Measurements from ENCODE around the gene ENOX2. TPM values are rescaled to one million over a fixed set of nuclear protein-coding genes. Genes with fewer than 3 reads are reported as not detected.
A peak's percentile ranks its signal among the peaks of the same experiment; 100 is the strongest.

ENOX2 gene
- total RNA-seq, 1 experiment from 2014 or later = 15.0 TPM

GRCh38 chrX:130772105-130772775 lies 130.8 kb downstream of the ENOX2 start:
- Histone ChIP-seq H3K9me3 (replicated peaks) (no peaks in the 10 kb centered on the region), H3K27ac (no peak overlapping the region), H3K36me3 (no peaks in the 10 kb centered on the region), H3K4me1 (peaks cover 4% of the 10 kb centered on the region; the same call in 1 of the 2 replicates), H3K27me3 (no peaks in the 10 kb centered on the region), H3K4me3 (no peak overlapping the region)
- DNase-seq = peak in 1 of 2 experiments; percentile 17

DNA sequence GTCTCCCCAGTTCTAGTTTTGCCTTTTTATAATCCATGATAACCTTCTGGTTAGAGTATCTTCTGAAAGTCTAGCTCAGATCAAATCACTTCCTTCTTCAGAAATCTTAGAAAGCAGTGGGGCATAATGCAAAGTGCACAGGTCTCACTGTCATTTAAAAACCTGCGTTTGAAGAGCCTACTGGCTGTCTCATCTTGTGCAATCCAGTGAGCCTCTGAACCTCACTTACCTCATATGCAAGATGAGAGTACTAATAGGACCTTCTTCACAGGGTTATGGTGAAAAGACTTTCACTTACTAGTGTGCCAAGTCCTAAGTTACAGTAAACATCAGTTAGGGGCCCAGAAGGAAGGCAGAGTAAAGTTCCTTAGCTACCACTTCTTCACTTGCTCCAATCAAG lies 131.4 kb downstream of the ENOX2 start:
- DNase-seq = no peak
- H3K4me1 ChIP-seq = peaks cover 4% of the 10 kb centered on the region; the same call in 1 of the 2 replicates

DNA sequence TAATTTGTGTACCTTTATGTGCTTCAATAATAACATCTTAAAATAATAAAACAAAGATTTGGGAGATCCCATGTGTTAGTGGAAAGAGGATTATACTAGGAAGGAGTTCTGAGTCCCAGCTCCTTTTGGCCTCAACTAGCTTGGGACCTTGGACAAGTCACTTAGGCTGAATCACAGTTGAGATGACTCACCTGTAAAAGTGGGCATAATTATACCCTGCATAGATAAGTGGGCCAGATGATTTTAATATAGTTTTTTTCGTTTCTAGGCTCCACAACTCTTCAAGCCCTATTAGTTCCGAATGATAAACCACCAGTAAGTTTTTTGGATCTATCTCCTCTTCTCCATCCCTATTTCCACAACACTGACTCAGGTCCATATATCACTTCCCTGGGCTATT lies 131.8 kb downstream of the ENOX2 start:
- Histone ChIP-seq H3K4me3 (no peak overlapping the region), H3K27ac (no peak overlapping the region), H3K4me1 (peaks cover 4% of the 10 kb centered on the region; the same call in 1 of the 2 replicates), H3K27me3 (no peaks in the 10 kb centered on the region), H3K9me3 (replicated peaks) (no peaks in the 10 kb centered on the region), H3K36me3 (no peaks in the 10 kb centered on the region)
- DNase-seq = no peak

More for the DNA sequence above, 131.4 kb downstream of the ENOX2 start:
- no peaks in the 10 kb centered on the region for H3K27me3 ChIP-seq
- no peaks in the 10 kb centered on the region for H3K9me3 ChIP-seq (replicated peaks)
- no peaks in the 10 kb centered on the region for H3K36me3 ChIP-seq
- no peak overlapping the region for H3K4me3 ChIP-seq
- H3K27ac ChIP-seq = no peak overlapping the region

- Histone ChIP-seq H3K4me3 (no peak overlapping the region), H3K36me3 (no peaks in the 10 kb centered on the region), H3K9me3 (replicated peaks) (no peaks in the 10 kb centered on the region), H3K27me3 (no peaks in the 10 kb centered on the region), H3K27ac (no peak overlapping the region), H3K4me1 (peaks cover 4% of the 10 kb centered on the region; the same call in 1 of the 2 replicates)
- no peak for DNase-seq
Measured at GRCh38 chrX:130770615-130771014, 132.4 kb downstream of the ENOX2 start.

- no peak overlapping the region for H3K27ac ChIP-seq
- DNase-seq = peak in 1 of 2 experiments; percentile 15
- no peaks in the 10 kb centered on the region for H3K9me3 ChIP-seq (replicated peaks)
- H3K36me3 ChIP-seq = no peaks in the 10 kb centered on the region
- no peak overlapping the region for H3K4me3 ChIP-seq
- peaks cover 4% of the 10 kb centered on the region; the same call in 1 of the 2 replicates for H3K4me1 ChIP-seq
- H3K27me3 ChIP-seq = no peaks in the 10 kb centered on the region
Measured at GRCh38 chrX:130769835-130770234, 133.2 kb downstream of the ENOX2 start.

DNA sequence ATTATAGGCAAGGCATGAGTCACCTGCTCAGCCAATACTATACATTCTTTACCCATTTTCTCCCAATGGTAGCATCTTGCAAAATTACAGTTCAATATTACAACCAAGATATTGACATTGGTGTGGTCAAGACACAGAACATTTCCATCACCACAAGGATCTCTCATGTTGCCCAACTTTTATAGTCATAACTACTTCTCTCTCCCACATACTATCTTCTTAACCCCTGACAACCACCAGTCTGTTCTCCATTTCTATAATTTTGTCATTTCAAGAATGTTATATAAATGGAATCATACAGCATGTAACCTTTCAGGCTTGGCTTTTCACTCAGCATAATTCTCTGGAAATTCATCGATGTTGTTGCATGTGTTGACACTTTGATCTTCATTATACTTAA lies 144.9 kb downstream of the ENOX2 start:
- no peak for DNase-seq
- no peaks in the 10 kb centered on the region for H3K9me3 ChIP-seq (replicated peaks)
- H3K4me1 ChIP-seq = no peaks in the 10 kb centered on the region
- no peaks in the 10 kb centered on the region for H3K27me3 ChIP-seq
- H3K27ac ChIP-seq = no peak overlapping the region
- H3K4me3 ChIP-seq = no peak overlapping the region
- no peaks in the 10 kb centered on the region for H3K36me3 ChIP-seq

GRCh38 chrX:130756233-130756632 lies 146.8 kb downstream of the ENOX2 start:
- Histone ChIP-seq H3K9me3 (replicated peaks) (no peaks in the 10 kb centered on the region), H3K4me3 (no peak overlapping the region), H3K27ac (no peak overlapping the region), H3K4me1 (no peaks in the 10 kb centered on the region), H3K27me3 (no peaks in the 10 kb centered on the region), H3K36me3 (no peaks in the 10 kb centered on the region)
- no peak for DNase-seq

DNA sequence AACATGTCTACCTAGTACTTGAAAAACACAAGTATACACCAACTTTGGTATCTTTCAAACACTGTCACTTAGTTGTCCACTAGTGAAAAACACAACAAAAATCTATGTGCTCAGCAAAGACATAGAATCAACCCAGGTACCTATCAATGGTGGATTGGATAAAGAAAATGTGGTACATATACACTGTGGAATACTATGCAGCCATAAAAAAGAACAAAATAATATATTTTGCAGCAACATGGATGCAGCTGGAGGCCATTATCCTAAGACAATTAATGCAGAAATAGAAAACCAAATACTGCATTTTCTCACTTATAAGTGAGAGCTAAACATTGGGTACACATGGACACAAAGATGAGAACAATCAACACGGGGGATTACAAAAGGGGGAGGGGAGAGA lies 148.7 kb downstream of the ENOX2 start:
- no peaks in the 10 kb centered on the region for H3K9me3 ChIP-seq (replicated peaks)
- no peaks in the 10 kb centered on the region for H3K36me3 ChIP-seq
- H3K27me3 ChIP-seq = no peaks in the 10 kb centered on the region
- no peak for DNase-seq
- H3K27ac ChIP-seq = no peak overlapping the region
- no peak overlapping the region for H3K4me3 ChIP-seq
- no peaks in the 10 kb centered on the region for H3K4me1 ChIP-seq

DNA sequence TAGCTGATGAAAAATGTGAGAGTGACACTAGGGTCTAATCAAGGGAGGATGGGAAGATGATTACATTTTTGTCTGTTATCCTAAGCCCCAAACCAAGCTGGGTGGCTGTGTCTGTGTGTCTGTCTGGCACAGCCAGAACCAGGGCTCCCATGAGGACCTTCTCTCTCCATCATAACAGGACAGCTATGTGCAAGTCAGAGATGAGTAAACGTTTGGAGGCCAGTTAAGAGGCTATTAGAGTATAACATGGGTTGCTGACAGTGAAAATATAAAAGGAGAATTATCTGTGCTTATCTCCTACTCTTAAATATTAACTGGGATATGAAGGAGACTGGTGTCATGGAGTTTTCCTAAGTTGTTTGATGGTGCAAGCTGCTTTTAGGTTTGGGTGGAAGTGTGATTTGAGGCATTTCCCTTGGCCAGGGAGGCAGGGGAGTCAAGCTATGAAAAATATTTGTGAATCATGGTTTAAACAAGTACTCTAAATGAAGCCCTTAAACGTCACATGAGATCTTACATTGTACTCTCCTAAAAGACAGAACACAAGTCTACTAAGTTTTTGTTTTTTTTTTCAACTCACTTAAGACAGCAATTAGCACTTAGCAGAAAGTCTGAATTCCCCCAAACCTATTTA lies 156.2 kb downstream of the ENOX2 start:
- no peak for DNase-seq
- no peaks in the 10 kb centered on the region for H3K36me3 ChIP-seq
- no peaks in the 10 kb centered on the region for H3K9me3 ChIP-seq (replicated peaks)
- H3K27ac ChIP-seq = no peak overlapping the region
- H3K4me1 ChIP-seq = peaks cover 6% of the 10 kb centered on the region
- no peaks in the 10 kb centered on the region for H3K27me3 ChIP-seq
- H3K4me3 ChIP-seq = no peak overlapping the region

DNA sequence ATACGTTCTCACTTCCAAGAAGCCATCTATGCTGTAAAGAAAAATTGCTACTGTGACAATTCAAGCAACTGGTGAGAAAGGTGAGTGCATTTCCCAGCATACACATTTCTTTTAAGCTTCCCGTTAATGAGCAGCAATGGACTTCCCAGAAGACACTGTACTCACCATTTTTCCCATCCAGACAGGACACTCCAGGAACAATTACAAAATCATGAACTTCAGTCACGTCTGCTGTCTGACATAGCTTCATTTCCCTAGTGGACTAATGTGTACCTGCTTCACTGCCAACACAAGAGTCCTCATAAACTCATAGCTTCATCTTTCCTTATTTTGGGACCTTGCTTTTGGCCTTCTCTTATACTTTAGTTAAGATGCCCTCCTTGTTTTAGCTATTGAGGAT lies 156.9 kb downstream of the ENOX2 start:
- Histone ChIP-seq H3K4me1 (peaks cover 9% of the 10 kb centered on the region), H3K27me3 (no peaks in the 10 kb centered on the region), H3K4me3 (no peak overlapping the region), H3K9me3 (replicated peaks) (no peaks in the 10 kb centered on the region), H3K27ac (no peak overlapping the region), H3K36me3 (no peaks in the 10 kb centered on the region)
- DNase-seq = no peak

DNA sequence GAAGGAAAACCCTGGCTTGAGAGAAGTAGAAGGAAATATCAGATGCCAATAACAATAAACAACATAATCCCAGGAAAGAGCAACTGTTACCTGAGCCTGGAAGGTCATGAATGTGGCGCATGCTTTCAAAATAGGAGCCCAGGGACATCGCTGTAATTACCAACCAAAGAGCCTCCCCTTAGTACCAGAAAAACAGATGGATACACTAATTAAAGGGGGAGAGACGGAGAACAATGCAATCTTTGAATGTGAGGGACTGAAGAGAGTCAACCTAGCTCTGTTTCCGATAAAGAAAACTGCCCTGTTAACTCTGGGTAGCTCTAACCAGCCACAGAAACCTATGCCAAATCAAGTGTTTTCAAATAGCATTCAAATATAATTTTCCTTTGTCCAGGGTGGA lies 161.4 kb downstream of the ENOX2 start:
- peak; percentile 39 to 81 for DNase-seq
- Histone ChIP-seq H3K27ac (peak overlapping the region; percentile 70), H3K27me3 (no peaks in the 10 kb centered on the region), H3K4me1 (peaks cover 9% of the 10 kb centered on the region), H3K36me3 (no peaks in the 10 kb centered on the region), H3K4me3 (peak overlapping the region; percentile 30), H3K9me3 (replicated peaks) (no peaks in the 10 kb centered on the region)

DNA sequence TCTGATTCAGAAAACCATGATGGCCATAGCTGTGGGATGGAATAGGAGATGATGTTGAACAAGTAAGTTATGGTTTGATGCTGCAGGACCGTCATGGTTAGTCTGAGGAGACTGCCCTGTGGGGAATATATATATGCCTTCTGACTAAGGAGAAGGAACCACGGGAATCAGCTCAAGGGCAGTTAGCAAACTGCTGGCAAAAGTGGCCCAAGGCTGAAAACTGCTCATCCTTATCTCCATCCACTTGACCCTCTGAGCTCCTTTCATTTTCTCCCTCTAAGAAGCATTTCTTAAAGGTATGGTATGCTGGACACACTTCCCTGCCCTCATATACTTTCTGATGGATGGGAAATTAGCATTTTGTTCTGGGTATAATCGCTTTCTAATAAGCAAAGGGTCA lies 161.9 kb downstream of the ENOX2 start:
- no peaks in the 10 kb centered on the region for H3K9me3 ChIP-seq (replicated peaks)
- H3K4me1 ChIP-seq = peaks cover 9% of the 10 kb centered on the region
- H3K36me3 ChIP-seq = no peaks in the 10 kb centered on the region
- peak overlapping the region; percentile 30 for H3K4me3 ChIP-seq
- peak overlapping the region; percentile 70 for H3K27ac ChIP-seq
- peak in 1 of 2 experiments; percentile 44 for DNase-seq
- no peaks in the 10 kb centered on the region for H3K27me3 ChIP-seq

- H3K27ac ChIP-seq = no peak overlapping the region
- no peaks in the 10 kb centered on the region for H3K36me3 ChIP-seq
- no peak for DNase-seq
- no peak overlapping the region for H3K4me3 ChIP-seq
- no peaks in the 10 kb centered on the region for H3K9me3 ChIP-seq (replicated peaks)
- H3K4me1 ChIP-seq = peaks cover 9% of the 10 kb centered on the region
- no peaks in the 10 kb centered on the region for H3K27me3 ChIP-seq
Measured at GRCh38 chrX:130738638-130739195, 164.3 kb downstream of the ENOX2 start.

GRCh38 chrX:130734713-130735112 lies 168.3 kb downstream of the ENOX2 start:
- H3K27me3 ChIP-seq = no peaks in the 10 kb centered on the region
- no peaks in the 10 kb centered on the region for H3K9me3 ChIP-seq (replicated peaks)
- H3K27ac ChIP-seq = no peak overlapping the region
- DNase-seq = no peak
- H3K4me3 ChIP-seq = no peak overlapping the region
- H3K4me1 ChIP-seq = no peaks in the 10 kb centered on the region
- H3K36me3 ChIP-seq = no peaks in the 10 kb centered on the region

DNA sequence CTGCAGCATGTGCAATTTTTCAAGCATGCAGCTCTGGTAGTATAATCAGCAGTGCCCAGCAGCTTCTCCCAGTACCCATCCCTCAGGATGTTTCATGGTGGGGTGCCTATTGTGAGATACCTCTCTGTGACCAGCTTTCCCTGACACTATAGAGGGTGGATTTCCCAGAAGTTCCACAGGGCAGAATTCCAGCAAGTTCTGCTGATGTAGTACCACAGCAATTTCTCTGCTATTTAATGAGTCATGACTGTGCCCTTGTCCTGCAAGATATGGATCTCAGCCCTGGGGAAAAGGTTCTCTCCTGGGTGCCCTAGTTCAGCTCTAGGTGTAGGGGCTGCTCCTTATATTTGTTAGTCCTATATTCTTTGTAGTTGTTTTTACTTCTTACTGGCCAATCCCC lies 174.8 kb downstream of the ENOX2 start:
- no peaks in the 10 kb centered on the region for H3K36me3 ChIP-seq
- no peak overlapping the region for H3K4me3 ChIP-seq
- no peak for DNase-seq
- H3K4me1 ChIP-seq = no peaks in the 10 kb centered on the region
- H3K27ac ChIP-seq = no peak overlapping the region
- no peaks in the 10 kb centered on the region for H3K9me3 ChIP-seq (replicated peaks)
- no peaks in the 10 kb centered on the region for H3K27me3 ChIP-seq
